Skeletal muscle tissue (tissue), 4 donors: ENCODE results near the gene MYH14. TPM values are rescaled to one million over a fixed set of nuclear protein-coding genes. Genes with fewer than 3 reads are reported as not detected.

Source experiments
- H3K27ac ChIP-seq: one replicate; pipeline ENCODE4 v1.7.0; 2013; ENCODE audit warnings: mild to moderate bottlenecking, low read depth, low read length, inconsistent platforms
- H3K27me3 ChIP-seq, 3 donors: one replicate each; pipeline ENCODE4 v1.7.0; 2013; ENCODE audit warnings: low read length in 3 of 3; ENCODE audit not compliant: control insufficient read depth in 3 of 3, insufficient read depth in 3 of 3
- H3K36me3 ChIP-seq, 3 donors: one replicate each; pipeline ENCODE4 v1.7.0; 2013; ENCODE audit warnings: low read length in 3 of 3; ENCODE audit not compliant: control insufficient read depth in 3 of 3, insufficient read depth in 3 of 3
- H3K4me1 ChIP-seq, 3 donors: one replicate each; pipeline ENCODE4 v1.7.0; 2013; ENCODE audit warnings: low read length in 3 of 3, mild to moderate bottlenecking in 3 of 3; ENCODE audit not compliant: control insufficient read depth in 3 of 3, insufficient read depth in 3 of 3
- H3K4me3 ChIP-seq, 3 donors: one replicate each; pipeline ENCODE4 v1.7.0; 2013; ENCODE audit warnings: low read length in 3 of 3
- H3K9ac ChIP-seq, 3 donors: one replicate each; pipeline ENCODE4 v1.7.0; 2013; ENCODE audit warnings: low read length in 3 of 3, mild to moderate bottlenecking in 3 of 3, moderate library complexity in 2 of 3, low read depth in 1 of 3
- H3K9me3 ChIP-seq, 3 donors: one replicate each; pipeline ENCODE4 v1.7.0; 2013; ENCODE audit warnings: low read length in 3 of 3; ENCODE audit not compliant: control insufficient read depth in 3 of 3
- total RNA-seq: library from RNA; depleted of rRNA; stranded (reverse); fragments of >200 nt; gene quantifications from one replicate; pipeline ENCODE4 v1.2.3, GENCODE V29; 2014
- donor health status: Osteomylitis.

Gene MYH14
- total RNA-seq, 1 donor from 2014 or later, result 30.3 TPM

DNA sequence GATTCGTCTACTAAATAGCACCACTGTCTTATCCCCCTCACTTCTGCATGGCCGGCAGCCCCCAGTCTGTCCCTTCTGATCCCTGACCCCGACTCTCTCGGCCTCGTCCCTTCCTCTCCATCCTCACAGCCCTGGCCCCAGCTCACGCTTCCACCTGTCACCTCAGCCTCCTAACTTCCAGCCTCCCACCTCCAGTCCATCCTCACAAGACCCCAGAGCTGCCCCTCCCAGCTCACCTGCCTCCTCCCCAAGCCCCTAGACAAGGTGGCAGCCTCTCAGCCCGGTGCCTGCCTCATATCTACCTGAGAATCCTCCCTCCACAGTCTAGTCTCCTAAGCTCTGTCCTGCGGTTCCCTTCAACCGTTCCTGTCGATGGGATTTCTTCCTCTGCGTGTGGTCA is 115.7 kb downstream of the MYH14 start:
- no peaks in the 10 kb centered on the region for H3K36me3 ChIP-seq
- no peak overlapping the region for H3K4me3 ChIP-seq
- no peak overlapping the region for H3K27ac ChIP-seq
- no peaks in the 10 kb centered on the region for H3K9me3 ChIP-seq
- H3K4me1 ChIP-seq, result no peaks in the 10 kb centered on the region
- no peak overlapping the region for H3K9ac ChIP-seq
- H3K27me3 ChIP-seq, result peaks cover 13 to 26% (median 21%) of the 10 kb centered on the region in 3 donors

DNA sequence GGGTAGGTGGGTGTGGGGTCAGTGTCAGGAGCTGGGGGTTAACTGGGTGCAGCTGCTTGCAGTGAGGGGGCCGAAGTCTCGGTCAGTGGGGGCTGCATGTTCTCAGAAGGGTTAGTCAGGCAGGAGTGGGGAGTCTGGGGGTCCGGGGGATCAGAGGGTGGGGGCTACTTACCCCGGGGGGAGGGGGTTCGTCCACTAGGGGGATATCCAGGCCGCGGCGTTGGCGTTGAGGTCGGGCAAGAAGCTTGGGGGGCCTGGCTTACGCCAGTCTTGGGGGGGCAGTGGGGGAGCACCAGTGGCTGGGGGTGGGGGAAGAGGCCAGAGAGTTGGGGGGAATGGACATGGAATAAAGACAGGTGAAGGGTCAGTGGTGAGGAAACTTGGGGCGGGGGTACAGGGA is 116.6 kb downstream of the MYH14 start:
- no peak overlapping the region for H3K4me3 ChIP-seq
- no peaks in the 10 kb centered on the region for H3K9me3 ChIP-seq
- H3K27me3 ChIP-seq, result peaks cover 7 to 20% (median 14%) of the 10 kb centered on the region in 3 donors
- H3K27ac ChIP-seq, result no peak overlapping the region
- H3K4me1 ChIP-seq, result no peaks in the 10 kb centered on the region
- H3K9ac ChIP-seq, result no peak overlapping the region
- no peaks in the 10 kb centered on the region for H3K36me3 ChIP-seq

DNA sequence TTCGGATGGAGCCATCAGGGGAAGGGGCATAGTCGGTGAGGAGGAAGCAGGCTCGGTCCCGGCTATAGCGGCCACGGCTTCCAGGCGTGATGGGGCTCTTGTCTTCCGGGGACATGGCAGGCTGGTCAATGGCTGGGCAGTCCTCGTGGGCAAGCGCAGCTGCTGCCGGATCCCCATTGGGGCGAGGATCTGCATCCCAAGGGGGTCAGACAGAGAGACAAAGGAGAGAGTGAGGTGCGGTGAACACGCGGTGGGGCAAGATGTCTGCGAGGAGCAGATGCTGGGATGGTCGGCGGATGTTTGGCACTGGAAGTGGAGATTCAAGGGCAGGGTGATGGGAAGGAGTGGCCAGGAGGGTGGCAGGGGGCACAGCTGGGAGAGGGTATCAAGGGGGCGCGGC is 117.2 kb downstream of the MYH14 start:
- Histone ChIP-seq H3K27ac (no peak overlapping the region), H3K9ac (no peak overlapping the region)

DNA sequence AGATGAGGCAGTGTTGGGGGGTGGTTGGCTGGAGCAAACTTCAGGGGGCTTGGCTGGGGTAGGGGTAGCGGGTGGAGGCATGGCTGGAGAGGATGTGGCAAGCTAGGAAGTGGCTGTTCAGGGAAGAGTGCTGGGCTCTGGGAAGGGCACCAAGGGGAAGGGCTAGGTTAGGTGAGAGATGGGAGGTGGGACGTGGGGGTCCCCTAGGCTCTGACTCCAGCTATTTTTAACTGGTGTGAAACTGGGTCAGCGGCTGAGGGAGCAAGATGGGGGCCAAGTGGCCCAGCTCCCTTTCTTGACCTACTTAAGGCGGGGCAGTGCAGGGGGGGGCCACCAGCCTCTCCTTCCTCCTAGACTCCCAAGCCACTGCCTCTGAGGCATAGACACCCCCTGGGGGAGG is 118.4 kb downstream of the MYH14 start:
- Histone ChIP-seq H3K4me3 (no peak overlapping the region), H3K36me3 (no peaks in the 10 kb centered on the region)

More for the DNA sequence above, 117.2 kb downstream of the MYH14 start:
- Histone ChIP-seq H3K9me3 (no peaks in the 10 kb centered on the region), H3K4me3 (no peak overlapping the region), H3K4me1 (no peaks in the 10 kb centered on the region), H3K36me3 (no peaks in the 10 kb centered on the region), H3K27me3 (peaks cover 6 to 19% (median 13%) of the 10 kb centered on the region in 3 donors)

DNA sequence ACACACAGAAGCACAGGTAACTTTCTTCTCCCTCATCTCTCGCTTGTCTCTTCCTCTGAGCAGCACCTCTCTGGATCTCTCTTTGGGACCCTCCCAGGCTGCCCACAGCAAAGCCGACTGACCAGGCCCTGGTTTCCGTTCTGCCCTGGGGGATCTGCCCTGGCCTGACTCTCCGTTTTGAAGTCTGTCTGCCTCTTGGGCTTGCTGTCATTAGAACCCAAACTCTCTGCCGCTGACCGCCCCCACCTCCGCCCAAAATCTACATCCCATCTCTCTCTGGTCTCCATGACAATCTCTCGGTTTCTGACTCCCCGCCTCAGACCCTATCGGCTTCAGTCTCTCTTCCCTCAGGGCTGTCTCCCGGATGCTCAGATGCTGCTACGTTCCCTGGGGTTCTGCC is 118.8 kb downstream of the MYH14 start:
- no peak overlapping the region for H3K4me3 ChIP-seq
- no peaks in the 10 kb centered on the region for H3K36me3 ChIP-seq
- H3K9ac ChIP-seq, result no peak overlapping the region
- no peak overlapping the region for H3K27ac ChIP-seq
- H3K4me1 ChIP-seq, result peaks cover 7 to 12% (median 10%) of the 10 kb centered on the region in 3 donors
- no peaks in the 10 kb centered on the region for H3K9me3 ChIP-seq
- H3K27me3 ChIP-seq, result peaks cover 7 to 23% (median 9%) of the 10 kb centered on the region in 3 donors

More for the DNA sequence above, 118.4 kb downstream of the MYH14 start:
- H3K27me3 ChIP-seq, result peaks cover 3 to 19% (median 8%) of the 10 kb centered on the region in 3 donors
- H3K27ac ChIP-seq, result no peak overlapping the region
- no peak overlapping the region for H3K9ac ChIP-seq
- H3K4me1 ChIP-seq, result peaks cover 6 to 10% (median 8%) of the 10 kb centered on the region in 3 donors
- no peaks in the 10 kb centered on the region for H3K9me3 ChIP-seq

DNA sequence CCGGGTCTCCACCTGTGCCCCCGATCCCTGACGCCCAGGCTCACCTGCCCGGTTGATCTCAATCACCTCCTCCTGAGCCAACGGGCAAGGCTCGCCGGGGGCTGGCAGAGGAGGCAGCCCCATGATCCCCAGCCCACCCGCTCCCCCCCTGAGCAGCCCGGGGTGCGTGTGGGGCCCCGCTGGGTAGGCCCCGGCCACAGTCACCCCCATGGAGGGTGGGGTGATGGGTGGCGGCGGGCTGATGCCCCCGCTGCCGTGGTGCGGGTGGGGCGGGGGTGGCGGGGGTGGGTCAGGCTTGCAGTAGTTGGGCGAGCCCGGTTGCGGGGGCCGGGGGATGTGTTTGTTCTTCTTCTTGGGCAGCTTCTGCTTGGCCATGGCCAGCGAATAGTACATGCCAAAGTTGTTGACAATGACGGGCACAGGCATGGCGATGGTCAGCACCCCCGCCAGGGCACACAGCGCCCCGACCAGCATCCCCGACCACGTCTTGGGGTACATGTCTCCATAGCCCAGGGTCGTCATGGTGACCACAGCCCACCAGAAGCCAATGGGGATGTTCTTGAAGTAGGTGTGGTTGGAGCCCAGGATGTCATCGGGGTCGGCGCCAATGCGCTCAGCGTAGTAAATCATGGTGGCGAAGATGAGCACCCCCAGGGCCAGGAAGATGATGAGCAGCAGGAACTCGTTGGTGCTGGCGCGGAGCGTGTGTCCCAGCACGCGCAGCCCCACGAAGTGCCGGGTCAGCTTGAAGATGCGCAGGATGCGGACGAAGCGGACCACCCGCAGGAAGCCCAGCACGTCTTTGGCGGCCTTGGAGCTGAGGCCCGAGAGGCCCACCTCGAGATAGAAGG is 119.7 kb downstream of the MYH14 start:
- H3K27me3 ChIP-seq, result peaks cover 13 to 25% (median 14%) of the 10 kb centered on the region in 3 donors
- H3K4me3 ChIP-seq, result no peak overlapping the region
- peaks cover 11 to 18% (median 13%) of the 10 kb centered on the region in 3 donors for H3K4me1 ChIP-seq
- no peak overlapping the region for H3K9ac ChIP-seq
- no peaks in the 10 kb centered on the region for H3K9me3 ChIP-seq
- no peak overlapping the region for H3K27ac ChIP-seq
- H3K36me3 ChIP-seq, result no peaks in the 10 kb centered on the region

DNA sequence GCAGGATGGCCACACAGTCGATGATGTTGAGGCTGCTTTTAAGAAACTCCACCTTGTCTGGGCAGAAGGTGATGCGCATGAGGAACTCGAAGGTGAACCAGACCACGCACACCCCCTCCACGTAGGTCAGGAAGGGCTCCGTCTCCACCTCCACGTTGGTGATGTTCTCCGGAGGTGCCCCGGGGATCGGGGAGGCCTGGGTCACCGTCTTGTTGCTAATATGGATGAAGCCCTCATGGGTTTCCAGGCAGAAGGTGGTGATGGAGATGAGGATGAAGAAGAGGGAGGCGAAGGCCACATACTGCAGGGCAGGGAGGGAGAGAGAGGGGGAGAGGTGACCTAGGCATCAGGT is 120.3 kb downstream of the MYH14 start:
- Histone ChIP-seq H3K9ac (no peak overlapping the region), H3K36me3 (no peaks in the 10 kb centered on the region), H3K27me3 (peaks cover 14 to 25% (median 15%) of the 10 kb centered on the region in 3 donors), H3K27ac (no peak overlapping the region), H3K9me3 (no peaks in the 10 kb centered on the region), H3K4me1 (peaks cover 13 to 21% (median 15%) of the 10 kb centered on the region in 3 donors), H3K4me3 (no peak overlapping the region)

DNA sequence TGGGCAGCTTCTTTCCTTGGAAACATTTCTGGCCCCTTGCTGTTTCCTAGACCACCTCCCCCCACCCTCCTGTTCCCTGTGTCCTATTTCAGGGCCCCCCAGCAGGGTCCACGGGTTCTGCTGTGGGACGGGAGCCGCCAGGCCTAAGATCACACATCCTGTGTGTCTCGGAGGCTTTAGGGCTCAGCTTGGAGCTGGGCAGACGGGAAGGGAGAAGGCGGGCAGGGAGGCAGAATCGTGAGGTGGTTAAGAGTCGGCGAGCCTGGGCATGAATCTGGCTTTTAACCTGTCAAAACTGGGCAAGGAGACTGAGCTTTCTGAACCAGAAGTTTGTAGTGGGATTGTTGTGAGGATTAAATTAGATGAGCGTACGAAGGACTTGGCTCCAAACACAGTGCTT is 120.9 kb downstream of the MYH14 start:
- Histone ChIP-seq H3K27ac (no peak overlapping the region), H3K36me3 (no peaks in the 10 kb centered on the region), H3K9me3 (no peaks in the 10 kb centered on the region), H3K4me3 (no peak overlapping the region), H3K4me1 (peaks cover 13 to 21% (median 15%) of the 10 kb centered on the region in 3 donors), H3K9ac (no peak overlapping the region), H3K27me3 (peaks cover 14 to 22% (median 15%) of the 10 kb centered on the region in 3 donors)

DNA sequence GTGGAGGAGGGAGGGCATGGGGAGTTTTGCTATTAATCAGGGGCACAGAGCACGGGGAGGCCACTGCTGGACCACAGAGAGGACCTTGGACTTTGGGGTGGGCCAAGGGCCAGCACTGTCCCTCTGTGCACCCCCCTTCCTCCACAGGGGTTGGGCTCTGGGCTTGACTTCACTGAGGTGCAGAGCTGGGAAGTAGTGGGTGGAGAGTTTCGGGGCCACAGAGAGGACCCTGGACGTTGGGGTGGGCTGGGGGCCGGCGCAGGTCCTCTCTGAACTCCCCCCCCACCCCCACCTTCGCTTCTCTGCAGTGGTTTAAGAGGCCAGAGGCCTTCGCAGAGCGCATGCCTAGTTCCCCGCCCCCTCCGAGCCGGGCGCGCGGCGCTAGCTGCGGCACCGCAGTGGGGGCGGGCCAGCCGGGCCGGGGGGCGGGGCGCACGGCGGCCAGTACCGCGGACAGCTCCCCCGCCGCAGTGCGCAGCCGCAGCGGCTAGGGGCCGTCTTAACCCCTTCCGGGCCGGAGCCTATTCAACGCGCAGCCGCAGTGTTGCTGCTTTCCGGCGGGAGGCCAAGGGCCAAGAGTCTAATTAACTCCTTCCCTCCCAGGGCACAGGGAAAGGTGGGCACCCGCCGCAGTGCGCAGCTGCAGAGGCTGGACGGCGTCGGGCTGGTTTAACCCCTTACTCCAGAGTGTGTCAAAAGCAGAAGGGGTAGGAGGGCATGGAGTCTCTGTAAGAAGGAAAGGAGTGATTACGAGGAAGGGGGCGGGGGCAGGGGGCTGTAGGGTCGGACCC is 122.1 kb downstream of the MYH14 start:
- H3K4me1 ChIP-seq, result peaks cover 25 to 32% (median 27%) of the 10 kb centered on the region in 3 donors
- H3K27ac ChIP-seq, result no peak overlapping the region
- peaks cover 14 to 24% (median 19%) of the 10 kb centered on the region in 3 donors for H3K27me3 ChIP-seq
- H3K36me3 ChIP-seq, result no peaks in the 10 kb centered on the region
- no peak overlapping the region for H3K9ac ChIP-seq
- H3K4me3 ChIP-seq, result peak overlapping the region in 2 of 3 donors; percentile 12 to 38
- no peaks in the 10 kb centered on the region for H3K9me3 ChIP-seq
